A673 (cell line): ENCODE results near the gene CDC45.

Source experiments
- EZH2 ChIP-seq: fragments of 200-600 bp; sonication (generic); IDR thresholded peaks from 2 replicates; pipeline ENCODE4 v1.6.1; 2017; ENCODE audit warnings: borderline replicate concordance, low read depth, mild to moderate bottlenecking, mixed read lengths, antibody characterized with exemption, low read length; ENCODE audit not compliant: poor library complexity, severe bottlenecking
- TF ChIP-seq, protein P1 (sequence below): fragments of 300-800, 200-600 bp; sonication (generic); conservative IDR thresholded peaks from 2 replicates; pipeline ENCODE4 v1.5.1; 2017; ENCODE audit warnings: low read depth, mild to moderate bottlenecking, antibody characterized with exemption, low read length, moderate library complexity, mixed read lengths

DNA sequence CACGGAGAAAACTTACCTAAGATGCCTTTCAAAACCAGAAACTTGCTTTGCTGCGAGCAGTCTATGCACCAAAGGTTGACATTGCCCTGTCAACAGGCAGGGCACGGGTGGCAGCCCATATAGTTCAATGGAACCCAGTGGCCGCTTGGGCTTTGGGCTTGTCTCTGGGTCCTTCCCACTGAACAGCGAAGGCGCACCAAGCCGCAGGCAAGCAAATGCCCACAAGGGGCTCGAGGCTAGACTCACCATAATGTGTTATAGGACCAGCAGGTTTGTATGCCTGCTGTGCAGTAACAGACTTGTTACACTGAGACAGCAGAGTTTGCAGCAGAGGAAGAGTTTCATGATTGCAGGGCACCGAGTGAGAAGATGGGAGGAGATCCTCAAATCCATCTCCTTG is 24.1 kb downstream of the CDC45 start:
- TF ChIP-seq EZH2 = no peak
- TF ChIP-seq, protein P1, sequence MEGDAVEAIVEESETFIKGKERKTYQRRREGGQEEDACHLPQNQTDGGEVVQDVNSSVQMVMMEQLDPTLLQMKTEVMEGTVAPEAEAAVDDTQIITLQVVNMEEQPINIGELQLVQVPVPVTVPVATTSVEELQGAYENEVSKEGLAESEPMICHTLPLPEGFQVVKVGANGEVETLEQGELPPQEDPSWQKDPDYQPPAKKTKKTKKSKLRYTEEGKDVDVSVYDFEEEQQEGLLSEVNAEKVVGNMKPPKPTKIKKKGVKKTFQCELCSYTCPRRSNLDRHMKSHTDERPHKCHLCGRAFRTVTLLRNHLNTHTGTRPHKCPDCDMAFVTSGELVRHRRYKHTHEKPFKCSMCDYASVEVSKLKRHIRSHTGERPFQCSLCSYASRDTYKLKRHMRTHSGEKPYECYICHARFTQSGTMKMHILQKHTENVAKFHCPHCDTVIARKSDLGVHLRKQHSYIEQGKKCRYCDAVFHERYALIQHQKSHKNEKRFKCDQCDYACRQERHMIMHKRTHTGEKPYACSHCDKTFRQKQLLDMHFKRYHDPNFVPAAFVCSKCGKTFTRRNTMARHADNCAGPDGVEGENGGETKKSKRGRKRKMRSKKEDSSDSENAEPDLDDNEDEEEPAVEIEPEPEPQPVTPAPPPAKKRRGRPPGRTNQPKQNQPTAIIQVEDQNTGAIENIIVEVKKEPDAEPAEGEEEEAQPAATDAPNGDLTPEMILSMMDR = no peak
